ENCODE data around the gene TNFSF12. TPM values are rescaled to one million over a fixed set of nuclear protein-coding genes. Genes with fewer than 3 reads are reported as not detected.
A peak's percentile ranks its signal among the peaks of the same experiment; 100 is the strongest.

TNFSF12 gene
- total RNA-seq, 1 experiment from 2014 or later: 8.1 TPM

DNA sequence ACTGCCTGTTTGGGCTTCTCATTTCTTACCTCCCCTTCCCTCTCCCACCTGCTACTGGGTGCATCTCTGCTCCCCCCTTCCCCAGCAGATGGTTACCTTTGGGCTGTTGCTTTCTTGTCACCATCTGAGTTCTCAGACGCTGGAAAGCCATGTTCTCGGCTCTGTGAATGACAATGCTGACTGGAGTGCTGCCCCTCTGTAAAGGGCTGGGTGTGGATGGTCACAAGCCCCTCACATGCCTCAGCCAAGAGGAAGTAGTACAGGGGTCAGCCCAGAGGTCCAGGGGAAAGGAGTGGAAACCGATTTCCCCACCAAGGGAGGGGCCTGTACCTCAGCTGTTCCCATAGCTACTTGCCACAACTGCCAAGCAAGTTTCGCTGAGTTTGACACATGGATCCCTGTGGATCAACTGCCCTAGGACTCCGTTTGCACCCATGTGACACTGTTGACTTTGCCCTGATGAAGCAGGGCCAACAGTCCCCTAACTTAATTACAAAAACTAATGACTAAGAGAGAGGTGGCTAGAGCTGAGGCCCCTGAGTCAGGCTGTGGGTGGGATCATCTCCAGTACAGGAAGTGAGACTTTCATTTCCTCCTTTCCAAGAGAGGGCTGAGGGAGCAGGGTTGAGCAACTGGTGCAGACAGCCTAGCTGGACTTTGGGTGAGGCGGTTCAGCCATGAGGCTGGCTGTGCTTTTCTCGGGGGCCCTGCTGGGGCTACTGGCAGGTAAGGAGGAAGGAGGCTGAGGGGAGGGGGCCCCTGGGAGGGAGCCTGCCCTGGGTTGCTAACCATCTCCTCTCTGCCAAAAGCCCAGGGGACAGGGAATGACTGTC, 30.4 kb downstream of the TNFSF12 start, which contains the start of gene CD68 (continued):
- TF ChIP-seq, protein P1, sequence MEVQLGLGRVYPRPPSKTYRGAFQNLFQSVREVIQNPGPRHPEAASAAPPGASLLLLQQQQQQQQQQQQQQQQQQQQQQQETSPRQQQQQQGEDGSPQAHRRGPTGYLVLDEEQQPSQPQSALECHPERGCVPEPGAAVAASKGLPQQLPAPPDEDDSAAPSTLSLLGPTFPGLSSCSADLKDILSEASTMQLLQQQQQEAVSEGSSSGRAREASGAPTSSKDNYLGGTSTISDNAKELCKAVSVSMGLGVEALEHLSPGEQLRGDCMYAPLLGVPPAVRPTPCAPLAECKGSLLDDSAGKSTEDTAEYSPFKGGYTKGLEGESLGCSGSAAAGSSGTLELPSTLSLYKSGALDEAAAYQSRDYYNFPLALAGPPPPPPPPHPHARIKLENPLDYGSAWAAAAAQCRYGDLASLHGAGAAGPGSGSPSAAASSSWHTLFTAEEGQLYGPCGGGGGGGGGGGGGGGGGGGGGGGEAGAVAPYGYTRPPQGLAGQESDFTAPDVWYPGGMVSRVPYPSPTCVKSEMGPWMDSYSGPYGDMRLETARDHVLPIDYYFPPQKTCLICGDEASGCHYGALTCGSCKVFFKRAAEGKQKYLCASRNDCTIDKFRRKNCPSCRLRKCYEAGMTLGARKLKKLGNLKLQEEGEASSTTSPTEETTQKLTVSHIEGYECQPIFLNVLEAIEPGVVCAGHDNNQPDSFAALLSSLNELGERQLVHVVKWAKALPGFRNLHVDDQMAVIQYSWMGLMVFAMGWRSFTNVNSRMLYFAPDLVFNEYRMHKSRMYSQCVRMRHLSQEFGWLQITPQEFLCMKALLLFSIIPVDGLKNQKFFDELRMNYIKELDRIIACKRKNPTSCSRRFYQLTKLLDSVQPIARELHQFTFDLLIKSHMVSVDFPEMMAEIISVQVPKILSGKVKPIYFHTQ (CRISPR knock-in tag; IDR thresholded peaks at IDR 0.05): peak; percentile 98
- no peak for TF ChIP-seq GTF2I (CRISPR knock-in tag; conservative IDR thresholded peaks at IDR 0.05)
- TF ChIP-seq, protein P2, sequence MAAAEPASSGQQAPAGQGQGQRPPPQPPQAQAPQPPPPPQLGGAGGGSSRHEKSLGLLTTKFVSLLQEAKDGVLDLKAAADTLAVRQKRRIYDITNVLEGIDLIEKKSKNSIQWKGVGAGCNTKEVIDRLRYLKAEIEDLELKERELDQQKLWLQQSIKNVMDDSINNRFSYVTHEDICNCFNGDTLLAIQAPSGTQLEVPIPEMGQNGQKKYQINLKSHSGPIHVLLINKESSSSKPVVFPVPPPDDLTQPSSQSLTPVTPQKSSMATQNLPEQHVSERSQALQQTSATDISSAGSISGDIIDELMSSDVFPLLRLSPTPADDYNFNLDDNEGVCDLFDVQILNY (CRISPR knock-in tag; IDR thresholded peaks at IDR 0.05): 0 out of 2 replicates have a peak, but pooled peaks have one; percentile 29
- TF ChIP-seq, protein P3, sequence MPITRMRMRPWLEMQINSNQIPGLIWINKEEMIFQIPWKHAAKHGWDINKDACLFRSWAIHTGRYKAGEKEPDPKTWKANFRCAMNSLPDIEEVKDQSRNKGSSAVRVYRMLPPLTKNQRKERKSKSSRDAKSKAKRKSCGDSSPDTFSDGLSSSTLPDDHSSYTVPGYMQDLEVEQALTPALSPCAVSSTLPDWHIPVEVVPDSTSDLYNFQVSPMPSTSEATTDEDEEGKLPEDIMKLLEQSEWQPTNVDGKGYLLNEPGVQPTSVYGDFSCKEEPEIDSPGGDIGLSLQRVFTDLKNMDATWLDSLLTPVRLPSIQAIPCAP (CRISPR knock-in tag; IDR thresholded peaks at IDR 0.05): 0 out of 2 replicates have a peak, but pooled peaks have one; percentile 49
- TF ChIP-seq, protein P4, sequence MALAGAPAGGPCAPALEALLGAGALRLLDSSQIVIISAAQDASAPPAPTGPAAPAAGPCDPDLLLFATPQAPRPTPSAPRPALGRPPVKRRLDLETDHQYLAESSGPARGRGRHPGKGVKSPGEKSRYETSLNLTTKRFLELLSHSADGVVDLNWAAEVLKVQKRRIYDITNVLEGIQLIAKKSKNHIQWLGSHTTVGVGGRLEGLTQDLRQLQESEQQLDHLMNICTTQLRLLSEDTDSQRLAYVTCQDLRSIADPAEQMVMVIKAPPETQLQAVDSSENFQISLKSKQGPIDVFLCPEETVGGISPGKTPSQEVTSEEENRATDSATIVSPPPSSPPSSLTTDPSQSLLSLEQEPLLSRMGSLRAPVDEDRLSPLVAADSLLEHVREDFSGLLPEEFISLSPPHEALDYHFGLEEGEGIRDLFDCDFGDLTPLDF (CRISPR knock-in tag; IDR thresholded peaks at IDR 0.05): no peak
- TF ChIP-seq, protein P5, sequence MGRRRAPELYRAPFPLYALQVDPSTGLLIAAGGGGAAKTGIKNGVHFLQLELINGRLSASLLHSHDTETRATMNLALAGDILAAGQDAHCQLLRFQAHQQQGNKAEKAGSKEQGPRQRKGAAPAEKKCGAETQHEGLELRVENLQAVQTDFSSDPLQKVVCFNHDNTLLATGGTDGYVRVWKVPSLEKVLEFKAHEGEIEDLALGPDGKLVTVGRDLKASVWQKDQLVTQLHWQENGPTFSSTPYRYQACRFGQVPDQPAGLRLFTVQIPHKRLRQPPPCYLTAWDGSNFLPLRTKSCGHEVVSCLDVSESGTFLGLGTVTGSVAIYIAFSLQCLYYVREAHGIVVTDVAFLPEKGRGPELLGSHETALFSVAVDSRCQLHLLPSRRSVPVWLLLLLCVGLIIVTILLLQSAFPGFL (CRISPR knock-in tag; IDR thresholded peaks at IDR 0.05; ENCODE audit: borderline replicate concordance): peak; percentile 91
- TF ChIP-seq TCF7 (CRISPR knock-in tag; IDR thresholded peaks at IDR 0.05; ENCODE audit: low read depth): no peak
- no peak for TF ChIP-seq SOX15 (CRISPR knock-in tag; IDR thresholded peaks at IDR 0.05)
- TF ChIP-seq EMX1 (CRISPR knock-in tag; IDR thresholded peaks at IDR 0.05): peak; percentile 98
- TF ChIP-seq, protein P6, sequence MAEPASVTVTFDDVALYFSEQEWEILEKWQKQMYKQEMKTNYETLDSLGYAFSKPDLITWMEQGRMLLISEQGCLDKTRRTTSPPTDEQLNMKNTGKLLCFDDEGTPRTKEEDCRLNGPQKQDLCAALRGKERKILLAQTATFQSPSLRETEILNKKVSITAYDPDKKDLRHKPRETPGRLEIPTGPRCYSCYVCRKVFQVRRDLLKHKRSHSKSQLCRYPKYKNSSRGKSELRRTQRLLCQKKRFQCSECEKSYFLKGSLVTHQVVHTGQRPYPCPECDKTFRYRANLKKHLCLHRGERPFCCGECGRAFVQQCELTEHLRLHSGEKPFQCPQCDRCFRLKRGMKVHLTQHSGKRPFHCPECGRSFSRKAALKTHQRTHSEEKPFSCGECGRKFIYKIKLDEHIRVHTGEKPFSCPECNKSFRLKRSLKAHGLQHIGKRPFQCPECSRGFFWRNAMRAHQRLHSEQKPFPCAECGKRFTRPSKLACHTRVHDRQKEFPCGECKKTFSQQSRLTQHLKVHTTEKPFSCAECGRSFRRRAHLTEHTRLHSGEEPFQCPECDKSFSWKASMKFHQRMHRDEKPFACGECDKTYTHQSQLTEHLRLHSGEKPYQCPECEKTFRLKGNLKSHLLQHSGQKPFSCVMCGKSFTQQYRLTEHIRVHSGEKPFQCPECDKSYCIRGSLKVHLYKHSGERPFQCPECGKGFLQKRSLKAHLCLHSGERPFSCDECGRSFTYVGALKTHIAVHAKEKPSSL (CRISPR knock-in tag; conservative IDR thresholded peaks at IDR 0.05): peak; percentile 96
- TF ChIP-seq, protein P7, sequence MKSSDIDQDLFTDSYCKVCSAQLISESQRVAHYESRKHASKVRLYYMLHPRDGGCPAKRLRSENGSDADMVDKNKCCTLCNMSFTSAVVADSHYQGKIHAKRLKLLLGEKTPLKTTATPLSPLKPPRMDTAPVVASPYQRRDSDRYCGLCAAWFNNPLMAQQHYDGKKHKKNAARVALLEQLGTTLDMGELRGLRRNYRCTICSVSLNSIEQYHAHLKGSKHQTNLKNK (CRISPR knock-in tag; IDR thresholded peaks at IDR 0.05): peak; percentile 70
- peak; percentile 87 for TF ChIP-seq ZNF416 (CRISPR knock-in tag; IDR thresholded peaks at IDR 0.05)
- TF ChIP-seq PRRX2 (CRISPR knock-in tag; IDR thresholded peaks at IDR 0.05): peak; percentile 96
- TF ChIP-seq, protein P8, sequence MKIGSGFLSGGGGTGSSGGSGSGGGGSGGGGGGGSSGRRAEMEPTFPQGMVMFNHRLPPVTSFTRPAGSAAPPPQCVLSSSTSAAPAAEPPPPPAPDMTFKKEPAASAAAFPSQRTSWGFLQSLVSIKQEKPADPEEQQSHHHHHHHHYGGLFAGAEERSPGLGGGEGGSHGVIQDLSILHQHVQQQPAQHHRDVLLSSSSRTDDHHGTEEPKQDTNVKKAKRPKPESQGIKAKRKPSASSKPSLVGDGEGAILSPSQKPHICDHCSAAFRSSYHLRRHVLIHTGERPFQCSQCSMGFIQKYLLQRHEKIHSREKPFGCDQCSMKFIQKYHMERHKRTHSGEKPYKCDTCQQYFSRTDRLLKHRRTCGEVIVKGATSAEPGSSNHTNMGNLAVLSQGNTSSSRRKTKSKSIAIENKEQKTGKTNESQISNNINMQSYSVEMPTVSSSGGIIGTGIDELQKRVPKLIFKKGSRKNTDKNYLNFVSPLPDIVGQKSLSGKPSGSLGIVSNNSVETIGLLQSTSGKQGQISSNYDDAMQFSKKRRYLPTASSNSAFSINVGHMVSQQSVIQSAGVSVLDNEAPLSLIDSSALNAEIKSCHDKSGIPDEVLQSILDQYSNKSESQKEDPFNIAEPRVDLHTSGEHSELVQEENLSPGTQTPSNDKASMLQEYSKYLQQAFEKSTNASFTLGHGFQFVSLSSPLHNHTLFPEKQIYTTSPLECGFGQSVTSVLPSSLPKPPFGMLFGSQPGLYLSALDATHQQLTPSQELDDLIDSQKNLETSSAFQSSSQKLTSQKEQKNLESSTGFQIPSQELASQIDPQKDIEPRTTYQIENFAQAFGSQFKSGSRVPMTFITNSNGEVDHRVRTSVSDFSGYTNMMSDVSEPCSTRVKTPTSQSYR (CRISPR knock-in tag; IDR thresholded peaks at IDR 0.05): 0 out of 2 replicates have a peak, but pooled peaks have one; percentile 46
- TF ChIP-seq TEAD1 (CRISPR knock-in tag; IDR thresholded peaks at IDR 0.05): no peak
- TF ChIP-seq, protein P9, sequence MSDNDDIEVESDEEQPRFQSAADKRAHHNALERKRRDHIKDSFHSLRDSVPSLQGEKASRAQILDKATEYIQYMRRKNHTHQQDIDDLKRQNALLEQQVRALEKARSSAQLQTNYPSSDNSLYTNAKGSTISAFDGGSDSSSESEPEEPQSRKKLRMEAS (CRISPR knock-in tag; IDR thresholded peaks at IDR 0.05): peak; percentile 77
- peak; percentile 31; the same call in 1 of the 2 replicates for TF ChIP-seq ATF1 (CRISPR knock-in tag; IDR thresholded peaks at IDR 0.05)
- TF ChIP-seq, protein P10, sequence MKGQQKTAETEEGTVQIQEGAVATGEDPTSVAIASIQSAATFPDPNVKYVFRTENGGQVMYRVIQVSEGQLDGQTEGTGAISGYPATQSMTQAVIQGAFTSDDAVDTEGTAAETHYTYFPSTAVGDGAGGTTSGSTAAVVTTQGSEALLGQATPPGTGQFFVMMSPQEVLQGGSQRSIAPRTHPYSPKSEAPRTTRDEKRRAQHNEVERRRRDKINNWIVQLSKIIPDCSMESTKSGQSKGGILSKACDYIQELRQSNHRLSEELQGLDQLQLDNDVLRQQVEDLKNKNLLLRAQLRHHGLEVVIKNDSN (CRISPR knock-in tag; IDR thresholded peaks at IDR 0.05): no peak
- TF ChIP-seq HMGA2 (CRISPR knock-in tag; IDR thresholded peaks at IDR 0.05): 0 out of 2 replicates have a peak, but pooled peaks have one; percentile 6
- peak; percentile 82; the same call in 1 of the 2 replicates for TF ChIP-seq ESRRA (CRISPR knock-in tag; IDR thresholded peaks at IDR 0.05; ENCODE audit: borderline replicate concordance)
- peak; percentile 75 for TF ChIP-seq ETV6 (CRISPR knock-in tag; IDR thresholded peaks at IDR 0.05)
- no peak for TF ChIP-seq JUN (CRISPR knock-in tag; IDR thresholded peaks at IDR 0.05)
- no peak for TF ChIP-seq ZNF396 (CRISPR knock-in tag; IDR thresholded peaks at IDR 0.05; ENCODE audit: borderline replicate concordance)
- TF ChIP-seq GABPB1 (CRISPR knock-in tag; IDR thresholded peaks at IDR 0.05): peak; percentile 79; the same call in 1 of the 2 replicates
- peak; percentile 87; the same call in 1 of the 2 replicates for TF ChIP-seq RELA (CRISPR knock-in tag; IDR thresholded peaks at IDR 0.05; ENCODE audit: borderline replicate concordance)

Data from WTC11 (cell line).